HepG2 (cell line): ENCODE results near the gene GREM1.

ENCODE experiments used
- ADNP ChIP-seq: sonication (generic); formaldehyde crosslinking; IDR thresholded peaks from 2 replicates; pipeline ENCODE4 v1.4.0; 2020; ENCODE audit warnings: missing genetic modification reagents
- NFRKB ChIP-seq: fragments of 450-650 bp; IDR thresholded peaks from 2 replicates; pipeline ENCODE4 v1.6.1; 2017
- POLR2A ChIP-seq, 2 experiments: IDR thresholded peaks; 2 replicates each; pipeline ENCODE4 v1.6.1; 2011; ENCODE audit warnings: low read depth in 2 of 2, low read length in 2 of 2, mild to moderate bottlenecking in 1 of 2, moderate library complexity in 1 of 2; ENCODE audit not compliant: insufficient read depth in 1 of 2
- SOX6 ChIP-seq, 2 experiments: fragments of 450-650 bp in 1 of 2; sonication (generic) in 1 of 2; formaldehyde crosslinking in 1 of 2; IDR thresholded peaks; 2 replicates each; pipeline versions ENCODE4 v1.4.0 to v1.6.1; 2017 to 2020; ENCODE audit warnings: antibody characterized with exemption in 1 of 2, mild to moderate bottlenecking in 1 of 2, missing genetic modification reagents in 1 of 2
- SPEN ChIP-seq: sonication (generic); formaldehyde crosslinking; IDR thresholded peaks from 2 replicates; pipeline ENCODE4 v1.5.1; 2020; ENCODE audit warnings: low read depth, mild to moderate bottlenecking, missing genetic modification reagents
- TOE1 ChIP-seq: sonication (generic); formaldehyde crosslinking; IDR thresholded peaks from 2 replicates; pipeline ENCODE4 v1.4.0; 2020; ENCODE audit warnings: mild to moderate bottlenecking, missing genetic modification reagents
- ZFP1 ChIP-seq: IDR thresholded peaks from 2 replicates; pipeline ENCODE4 v1.6.1; 2016
- ZNF17 ChIP-seq: sonication (generic); formaldehyde crosslinking; IDR thresholded peaks from 2 replicates; pipeline ENCODE4 v1.5.0; 2020; ENCODE audit warnings: mild to moderate bottlenecking, missing genetic modification reagents
- ZNF263 ChIP-seq: sonication (generic); formaldehyde crosslinking; IDR thresholded peaks from 2 replicates; pipeline ENCODE4 v1.4.0; 2020; ENCODE audit warnings: missing genetic modification reagents
- TF ChIP-seq, protein P1 (sequence below), 2 experiments: IDR thresholded peaks; 2 replicates each; pipeline ENCODE4 v1.6.1; 2011 to 2012; ENCODE audit warnings: low read length in 2 of 2, borderline replicate concordance in 1 of 2, low read depth in 1 of 2, mild to moderate bottlenecking in 1 of 2, moderate library complexity in 1 of 2
- TF ChIP-seq, protein P2 (sequence below): IDR thresholded peaks from 2 replicates; pipeline ENCODE4 v1.6.1; 2018; ENCODE audit warnings: missing genetic modification reagents, mild to moderate bottlenecking, missing compliant biosample characterization
- TF ChIP-seq, protein P3 (sequence below): sonication (generic); formaldehyde crosslinking; IDR thresholded peaks from 2 replicates; pipeline ENCODE4 v1.5.0; 2020; ENCODE audit warnings: mild to moderate bottlenecking, missing genetic modification reagents, moderate library complexity

DNA sequence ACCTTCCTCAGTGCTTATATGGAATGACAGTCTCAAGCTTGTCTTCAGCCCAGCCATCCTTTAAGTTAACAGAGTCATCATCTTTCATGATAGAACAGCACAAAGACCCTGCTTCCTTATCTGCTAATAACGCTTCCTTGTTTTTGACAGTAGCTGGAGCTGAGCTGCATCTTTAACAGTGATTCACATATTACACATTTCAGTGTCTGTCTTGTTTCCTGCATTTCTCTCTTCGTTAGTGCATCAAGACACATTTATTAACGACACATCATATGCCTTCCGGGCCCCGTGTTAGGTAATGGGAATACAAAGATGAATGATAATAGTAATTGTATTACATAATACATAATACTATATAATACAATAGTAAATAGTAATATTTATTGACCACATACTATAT is 30.2 kb upstream of the GREM1 start:
- TF ChIP-seq ZNF17 (CRISPR knock-in tag) (no peak), POLR2A (IDR thresholded peaks at IDR 0.05; ENCODE audit: insufficient read depth in 1 of 2, low read depth in 2 of 2, low read length in 2 of 2) (no peak), NFRKB (no peak), ZFP1 (no peak), SPEN (no peak), ADNP (CRISPR knock-in tag) (no peak), TOE1 (CRISPR knock-in tag) (no peak), ZNF263 (no peak), SOX6 (IDR thresholded peaks at IDR 0.05) (no peak), SOX6 (CRISPR knock-in tag; IDR thresholded peaks at IDR 0.05) (no peak)
- TF ChIP-seq, protein P1, sequence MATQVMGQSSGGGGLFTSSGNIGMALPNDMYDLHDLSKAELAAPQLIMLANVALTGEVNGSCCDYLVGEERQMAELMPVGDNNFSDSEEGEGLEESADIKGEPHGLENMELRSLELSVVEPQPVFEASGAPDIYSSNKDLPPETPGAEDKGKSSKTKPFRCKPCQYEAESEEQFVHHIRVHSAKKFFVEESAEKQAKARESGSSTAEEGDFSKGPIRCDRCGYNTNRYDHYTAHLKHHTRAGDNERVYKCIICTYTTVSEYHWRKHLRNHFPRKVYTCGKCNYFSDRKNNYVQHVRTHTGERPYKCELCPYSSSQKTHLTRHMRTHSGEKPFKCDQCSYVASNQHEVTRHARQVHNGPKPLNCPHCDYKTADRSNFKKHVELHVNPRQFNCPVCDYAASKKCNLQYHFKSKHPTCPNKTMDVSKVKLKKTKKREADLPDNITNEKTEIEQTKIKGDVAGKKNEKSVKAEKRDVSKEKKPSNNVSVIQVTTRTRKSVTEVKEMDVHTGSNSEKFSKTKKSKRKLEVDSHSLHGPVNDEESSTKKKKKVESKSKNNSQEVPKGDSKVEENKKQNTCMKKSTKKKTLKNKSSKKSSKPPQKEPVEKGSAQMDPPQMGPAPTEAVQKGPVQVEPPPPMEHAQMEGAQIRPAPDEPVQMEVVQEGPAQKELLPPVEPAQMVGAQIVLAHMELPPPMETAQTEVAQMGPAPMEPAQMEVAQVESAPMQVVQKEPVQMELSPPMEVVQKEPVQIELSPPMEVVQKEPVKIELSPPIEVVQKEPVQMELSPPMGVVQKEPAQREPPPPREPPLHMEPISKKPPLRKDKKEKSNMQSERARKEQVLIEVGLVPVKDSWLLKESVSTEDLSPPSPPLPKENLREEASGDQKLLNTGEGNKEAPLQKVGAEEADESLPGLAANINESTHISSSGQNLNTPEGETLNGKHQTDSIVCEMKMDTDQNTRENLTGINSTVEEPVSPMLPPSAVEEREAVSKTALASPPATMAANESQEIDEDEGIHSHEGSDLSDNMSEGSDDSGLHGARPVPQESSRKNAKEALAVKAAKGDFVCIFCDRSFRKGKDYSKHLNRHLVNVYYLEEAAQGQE (IDR thresholded peaks at IDR 0.05; ENCODE audit: borderline replicate concordance in 1 of 2, low read depth in 1 of 2, low read length in 2 of 2), result no peak
- TF ChIP-seq, protein P2, sequence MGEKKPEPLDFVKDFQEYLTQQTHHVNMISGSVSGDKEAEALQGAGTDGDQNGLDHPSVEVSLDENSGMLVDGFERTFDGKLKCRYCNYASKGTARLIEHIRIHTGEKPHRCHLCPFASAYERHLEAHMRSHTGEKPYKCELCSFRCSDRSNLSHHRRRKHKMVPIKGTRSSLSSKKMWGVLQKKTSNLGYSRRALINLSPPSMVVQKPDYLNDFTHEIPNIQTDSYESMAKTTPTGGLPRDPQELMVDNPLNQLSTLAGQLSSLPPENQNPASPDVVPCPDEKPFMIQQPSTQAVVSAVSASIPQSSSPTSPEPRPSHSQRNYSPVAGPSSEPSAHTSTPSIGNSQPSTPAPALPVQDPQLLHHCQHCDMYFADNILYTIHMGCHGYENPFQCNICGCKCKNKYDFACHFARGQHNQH (CRISPR knock-in tag), result no peak
- TF ChIP-seq, protein P3, sequence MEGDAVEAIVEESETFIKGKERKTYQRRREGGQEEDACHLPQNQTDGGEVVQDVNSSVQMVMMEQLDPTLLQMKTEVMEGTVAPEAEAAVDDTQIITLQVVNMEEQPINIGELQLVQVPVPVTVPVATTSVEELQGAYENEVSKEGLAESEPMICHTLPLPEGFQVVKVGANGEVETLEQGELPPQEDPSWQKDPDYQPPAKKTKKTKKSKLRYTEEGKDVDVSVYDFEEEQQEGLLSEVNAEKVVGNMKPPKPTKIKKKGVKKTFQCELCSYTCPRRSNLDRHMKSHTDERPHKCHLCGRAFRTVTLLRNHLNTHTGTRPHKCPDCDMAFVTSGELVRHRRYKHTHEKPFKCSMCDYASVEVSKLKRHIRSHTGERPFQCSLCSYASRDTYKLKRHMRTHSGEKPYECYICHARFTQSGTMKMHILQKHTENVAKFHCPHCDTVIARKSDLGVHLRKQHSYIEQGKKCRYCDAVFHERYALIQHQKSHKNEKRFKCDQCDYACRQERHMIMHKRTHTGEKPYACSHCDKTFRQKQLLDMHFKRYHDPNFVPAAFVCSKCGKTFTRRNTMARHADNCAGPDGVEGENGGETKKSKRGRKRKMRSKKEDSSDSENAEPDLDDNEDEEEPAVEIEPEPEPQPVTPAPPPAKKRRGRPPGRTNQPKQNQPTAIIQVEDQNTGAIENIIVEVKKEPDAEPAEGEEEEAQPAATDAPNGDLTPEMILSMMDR (CRISPR knock-in tag), result no peak
